Stimulated activated CD4-positive, alpha-beta T cell treated with anti-CD3 and anti-CD28 coated beads, Interleukin-1b, Interleukin-23, amount 100 ng/mL, for 24 hours (primary cell): ENCODE results near the gene RDH11.
"Not testable (repeated sequence)": the region's sequence is repeated elsewhere in the genome, so short reads cannot be mapped to it uniquely, and the experiment has no call there.

Experiments used
- DNase-seq, 4 experiments: peaks; one replicate each; pipeline ENCODE4 v3.0.0-alpha.2; 2020; ENCODE audit warnings: low read depth in 4 of 4, low spot score in 1 of 4

RDH11 gene

DNA sequence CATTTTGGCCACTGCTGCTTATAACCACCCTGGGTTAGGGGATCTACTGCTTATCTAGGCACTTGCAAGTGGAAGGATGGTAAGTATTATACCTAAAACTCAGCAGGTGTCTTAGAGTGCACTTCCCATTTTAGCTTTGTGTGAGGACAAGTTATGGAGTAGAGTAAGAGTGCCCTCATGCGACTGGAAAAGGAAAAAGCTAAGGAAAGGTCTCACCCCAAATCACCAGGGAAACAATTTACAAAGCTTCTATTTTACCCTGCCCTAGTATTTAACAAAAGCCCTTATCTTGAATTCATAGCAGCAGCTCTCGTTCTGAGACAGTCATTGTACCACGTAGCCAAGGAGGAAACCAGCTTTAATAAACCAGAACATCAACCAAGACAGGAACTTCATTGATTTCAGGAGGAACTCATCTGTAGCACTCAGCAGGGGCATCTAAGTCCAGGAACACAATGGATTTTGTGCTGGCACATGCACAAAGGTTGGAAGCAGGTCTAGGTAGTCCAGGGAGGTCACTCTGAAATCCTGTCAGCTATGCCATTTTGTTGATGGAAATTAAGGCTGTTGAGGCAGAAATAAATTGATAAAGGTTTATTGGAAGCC, 9.0 kb upstream of the RDH11 start:
- DNase-seq = peak in 1 of 4 experiments; percentile 4

DNA sequence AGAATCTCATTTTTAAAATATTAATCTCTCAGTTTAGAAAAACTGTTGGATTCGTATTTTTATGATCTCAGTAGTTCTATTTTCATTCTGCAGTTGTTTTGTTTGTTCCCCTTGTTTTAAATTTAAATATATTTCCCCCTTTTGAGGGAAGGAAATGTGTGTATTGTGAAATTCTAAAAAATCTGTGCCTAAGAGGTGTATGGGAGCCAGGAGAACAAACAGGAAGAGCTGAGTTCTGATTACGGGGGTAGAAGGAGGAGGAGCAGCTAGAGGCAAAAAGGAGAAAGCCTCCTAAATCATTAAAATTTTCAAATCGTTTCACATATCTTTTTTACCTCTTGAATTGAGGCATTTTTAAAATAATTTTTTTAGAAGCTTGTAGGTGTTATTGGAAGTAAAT, 8.4 kb upstream of the RDH11 start:
- no peak for DNase-seq

DNA sequence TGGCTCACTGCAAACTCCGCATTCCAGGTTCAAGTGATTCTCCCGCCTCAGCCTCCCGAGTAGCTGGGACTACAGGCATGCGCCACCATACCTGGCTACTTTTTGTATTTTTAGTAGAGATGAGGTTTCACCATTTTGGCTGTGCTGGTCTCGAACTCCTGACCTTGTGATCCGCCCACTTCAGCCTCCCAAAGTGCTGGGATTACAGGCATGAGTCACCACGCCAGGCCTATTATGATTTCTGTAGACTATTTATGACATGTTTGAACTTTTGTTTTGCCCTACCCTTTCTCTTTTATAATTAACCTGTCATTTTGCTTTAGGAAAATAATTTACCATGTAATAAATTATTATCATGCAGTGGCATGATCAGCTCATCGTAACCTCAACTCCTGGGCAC, 5.9 kb upstream of the RDH11 start, which contains the start of gene RDH12:
Gene RDH12 (plus strand): TSS at position 395 of the 400 bp plus-strand sequence. CDS start 20,757 bp downstream, outside the sequence.
- DNase-seq = not testable (repeated sequence)

DNA sequence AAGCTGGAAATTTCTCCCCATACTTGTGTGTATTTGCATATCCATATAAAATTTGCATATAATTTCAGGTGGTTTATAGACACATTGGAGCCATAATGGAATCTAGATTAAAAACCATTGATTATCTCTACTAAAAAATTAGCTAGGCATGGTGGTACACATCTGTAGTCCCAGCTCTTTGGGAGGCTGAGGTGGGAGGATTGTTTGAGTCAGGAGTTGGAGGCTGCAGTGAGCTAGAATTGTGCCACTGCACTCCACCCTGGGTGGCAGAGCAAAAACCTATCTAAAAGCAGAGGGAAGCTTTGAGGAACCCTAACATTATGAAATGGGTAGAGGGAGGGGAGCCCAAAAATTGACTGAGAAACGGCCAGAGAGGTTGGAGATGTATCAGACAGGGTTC, 2.6 kb upstream of the RDH11 start:
- DNase-seq = no peak

DNA sequence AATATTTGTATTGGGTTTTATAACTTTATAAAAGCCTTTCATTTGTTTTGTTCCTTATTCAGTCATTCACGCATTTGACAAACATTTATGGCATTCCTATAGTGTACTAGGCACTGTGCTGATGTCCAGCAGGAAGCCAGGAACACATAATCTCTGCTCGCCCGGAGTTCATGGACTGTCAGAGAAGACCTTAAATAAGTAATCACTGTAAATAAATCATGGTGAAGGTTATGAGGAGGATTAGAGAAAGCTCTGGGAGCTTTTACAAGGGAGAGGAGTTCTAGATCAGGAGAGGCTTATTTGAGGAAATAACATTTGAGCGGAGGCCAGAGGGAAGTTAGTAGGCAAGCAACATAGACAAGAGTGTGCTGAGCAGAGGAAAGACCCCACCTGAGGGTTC, 1.4 kb upstream of the RDH11 start:
- no peak for DNase-seq

DNA sequence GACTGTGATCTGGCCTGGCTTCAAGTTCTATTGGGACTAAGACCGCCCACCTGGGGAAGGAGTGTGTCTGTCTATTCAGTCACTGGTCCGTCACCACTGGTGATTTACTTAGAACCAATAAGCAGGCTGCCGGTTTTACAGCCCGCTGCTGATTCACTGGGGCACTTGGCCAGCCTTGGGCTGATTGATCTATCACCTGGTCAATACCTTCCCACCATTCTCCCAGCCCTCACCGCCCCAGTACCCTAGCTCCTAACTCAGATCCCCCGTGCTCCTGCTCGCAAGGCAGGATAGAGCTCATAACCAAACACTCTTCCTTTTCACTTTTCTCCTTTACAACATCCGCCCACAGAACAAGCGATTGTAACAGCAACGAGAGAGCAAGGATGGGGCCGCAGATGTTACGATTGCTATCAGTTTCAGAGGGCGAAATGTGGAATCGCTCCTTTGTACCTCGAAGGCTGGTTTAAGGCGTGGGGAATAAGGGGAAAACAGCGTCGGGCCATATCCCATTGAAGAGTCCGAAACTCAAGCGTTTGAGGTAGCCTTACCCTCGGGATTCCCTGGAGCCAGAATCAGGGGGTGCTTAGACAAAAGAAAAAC, 672 bp downstream of the RDH11 start:
- peak; percentile 38 to 76 (median 53) for DNase-seq

DNA sequence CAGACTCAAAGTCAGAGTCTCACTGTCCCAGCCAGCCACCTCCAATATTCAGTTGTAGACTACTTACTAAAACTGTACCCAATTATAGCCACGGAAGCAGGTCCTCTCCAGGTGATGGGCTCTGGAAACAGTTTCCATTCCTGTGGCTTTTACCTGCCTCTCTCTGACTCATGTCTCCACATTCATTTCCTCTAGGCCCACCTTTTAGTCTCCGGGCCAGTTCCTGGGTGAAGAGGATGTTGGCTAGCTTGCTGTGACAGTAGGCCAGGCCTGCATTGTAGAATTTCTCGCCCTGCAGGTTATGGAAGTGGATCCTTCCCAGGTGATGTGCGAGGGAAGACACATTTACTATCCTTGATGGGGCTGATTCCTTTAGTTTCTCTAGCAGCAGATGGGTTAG, 5.6 kb downstream of the RDH11 start:
- DNase-seq = no peak

DNA sequence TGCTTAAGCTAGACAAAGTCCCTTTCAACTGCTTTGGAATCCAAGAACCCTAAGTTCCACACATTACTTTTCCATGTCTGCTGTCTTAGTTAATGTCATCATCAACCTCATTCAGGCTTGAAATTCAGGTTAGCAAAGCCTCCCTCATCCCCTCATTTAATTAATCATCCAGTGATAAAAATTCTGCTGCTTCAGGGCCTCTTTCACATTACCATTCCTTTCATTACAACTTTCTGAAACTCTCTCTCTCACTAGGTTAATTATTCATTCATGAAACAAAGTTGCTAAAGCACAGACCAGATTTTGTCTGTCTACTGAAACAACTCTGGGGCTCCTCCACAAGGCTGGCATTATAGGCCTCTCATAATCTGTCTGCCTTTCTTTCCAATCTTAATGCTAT, 11.7 kb downstream of the RDH11 start:
- DNase-seq = no peak

DNA sequence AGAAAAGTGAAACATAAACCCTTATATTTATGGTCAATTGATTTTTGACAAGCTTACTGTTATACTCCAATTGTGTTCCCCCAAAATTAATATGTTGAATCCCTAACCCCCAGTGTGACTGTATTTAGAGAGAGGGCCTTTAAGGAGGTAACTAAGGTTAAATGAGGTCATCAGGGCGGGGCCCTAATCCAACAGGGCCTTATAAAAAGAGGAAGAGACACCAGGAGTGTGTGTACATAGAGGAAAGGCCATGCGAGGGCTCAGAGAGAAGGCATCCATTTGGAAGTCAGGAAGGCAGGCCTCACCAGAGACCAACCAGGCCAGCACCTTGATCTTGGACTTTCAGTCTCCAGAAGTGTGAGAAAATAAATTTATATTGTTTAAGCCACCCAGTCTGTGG, 14.6 kb downstream of the RDH11 start:
- DNase-seq = no peak

DNA sequence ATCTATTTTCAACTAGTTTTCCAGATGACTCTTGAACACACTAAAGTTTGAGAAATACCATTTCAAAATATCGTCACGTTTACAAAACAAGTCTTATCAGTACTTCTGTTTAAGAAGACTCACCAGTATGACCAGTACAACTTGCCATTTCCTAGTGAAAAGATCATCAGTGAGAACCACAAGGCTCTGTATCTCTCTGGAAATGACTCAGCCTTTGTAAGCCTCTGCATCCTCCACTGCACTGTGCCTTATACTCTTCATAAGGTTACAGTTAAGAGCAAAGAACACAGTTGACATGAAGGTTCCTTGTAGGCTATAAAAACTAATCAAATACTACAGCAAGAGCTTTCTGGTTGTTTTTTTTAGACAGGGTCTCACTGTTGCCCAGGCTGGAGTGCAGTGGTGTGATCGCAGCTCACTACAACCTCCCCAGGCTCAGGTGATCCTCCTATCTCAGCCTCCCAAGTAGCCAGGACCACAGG, 15.4 kb downstream of the RDH11 start:
- DNase-seq = no peak

DNA sequence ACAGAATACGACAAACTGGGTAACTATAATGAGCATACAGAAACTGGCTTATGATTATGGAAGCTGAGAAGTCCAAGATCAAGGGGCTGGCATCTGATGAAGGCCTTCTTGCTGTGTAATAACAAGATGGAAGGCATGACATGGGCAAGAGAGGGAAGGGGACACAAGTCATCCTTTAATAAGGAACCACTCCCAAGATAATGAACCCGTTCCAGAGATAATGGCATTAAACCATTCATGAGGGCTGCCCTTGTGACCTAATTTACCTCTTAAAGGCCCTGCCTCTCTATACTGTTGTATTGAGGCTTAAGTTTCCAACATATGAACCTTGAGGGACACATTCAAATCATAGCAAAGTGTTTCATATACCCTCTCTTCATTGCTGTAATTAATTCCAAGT, 16.6 kb downstream of the RDH11 start:
- no peak for DNase-seq

DNA sequence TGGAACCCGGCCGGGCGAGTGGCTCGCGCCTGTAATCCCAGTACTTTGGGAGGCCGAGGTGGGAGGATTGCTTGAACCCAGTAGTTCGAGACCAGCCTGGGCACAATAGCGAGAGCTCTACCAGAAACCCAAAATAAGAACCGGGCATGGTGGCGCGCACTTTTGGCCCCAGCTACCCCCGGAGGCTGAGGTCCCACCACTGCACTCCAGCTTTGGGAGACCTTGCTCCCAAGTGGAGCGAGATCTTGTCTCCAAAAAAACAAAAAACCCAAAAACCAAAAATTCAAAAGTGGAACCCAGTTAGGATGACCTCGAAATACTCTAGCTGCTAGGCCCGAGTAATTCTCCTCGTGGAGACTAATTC, 20.4 kb downstream of the RDH11 start:
- DNase-seq = no peak

DNA sequence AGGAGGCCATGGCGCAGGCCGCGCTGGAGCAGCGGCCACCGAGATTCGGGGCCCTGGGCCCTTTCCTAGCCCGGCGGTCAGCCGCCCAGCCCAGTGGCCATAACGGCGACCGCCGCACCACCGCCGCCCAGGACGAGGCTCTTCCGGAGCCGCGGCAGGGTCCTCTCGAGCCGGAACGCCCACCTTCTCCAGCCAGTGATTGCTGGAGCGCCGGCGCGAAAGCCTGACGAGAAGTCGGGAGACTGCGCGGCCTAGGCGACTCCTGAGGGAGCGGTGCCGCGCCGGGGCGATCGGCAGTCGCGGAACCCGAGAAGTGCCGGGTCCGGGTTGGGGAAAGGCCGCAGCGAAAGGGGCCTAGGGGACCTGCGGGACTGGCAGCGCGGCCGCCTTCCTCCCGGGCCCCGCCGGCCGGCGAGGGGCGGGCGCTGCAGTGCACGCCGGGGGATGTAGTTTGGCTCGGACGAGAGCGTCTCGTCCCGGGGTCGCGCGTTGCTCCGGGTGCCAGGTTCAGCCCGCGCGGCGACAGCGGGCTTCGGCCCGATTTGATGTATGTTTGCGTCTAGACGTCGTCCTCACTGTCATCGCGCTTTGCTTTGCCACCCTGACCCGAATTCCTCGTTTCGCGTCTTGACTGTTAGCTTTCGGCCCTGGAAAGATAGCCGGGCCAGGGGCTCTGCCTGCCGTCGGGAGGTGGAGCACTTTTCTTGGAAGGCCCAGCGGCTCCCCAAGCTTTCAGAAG, 20.9 kb downstream of the RDH11 start, which contains the start of gene VTI1B:
Gene VTI1B (minus strand): TSS at position 153 of the 739 bp plus-strand sequence. CDS start 143 bp downstream, at position 10.
- DNase-seq = peak; percentile 51 to 68 (median 55)

DNA sequence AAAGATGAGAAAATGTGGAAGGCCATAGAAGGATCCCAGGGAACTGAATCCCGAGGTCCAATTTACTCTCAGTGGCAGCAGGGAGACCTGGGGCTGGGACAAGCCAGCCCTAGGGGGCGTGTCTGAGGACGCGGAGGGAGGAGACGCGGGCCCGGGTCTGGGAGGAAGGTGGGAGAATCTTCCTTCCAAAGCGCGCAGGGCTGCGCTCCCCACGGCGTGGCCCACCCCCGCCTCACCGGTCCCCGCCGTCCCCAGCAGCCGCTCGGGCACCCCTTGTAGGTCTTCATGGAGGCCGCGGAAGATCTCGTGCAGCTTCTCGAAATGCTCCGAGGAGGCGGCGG, 21.5 kb downstream of the RDH11 start:
- peak in 3 of 4 experiments; percentile 20 to 57 (median 33) for DNase-seq

DNA sequence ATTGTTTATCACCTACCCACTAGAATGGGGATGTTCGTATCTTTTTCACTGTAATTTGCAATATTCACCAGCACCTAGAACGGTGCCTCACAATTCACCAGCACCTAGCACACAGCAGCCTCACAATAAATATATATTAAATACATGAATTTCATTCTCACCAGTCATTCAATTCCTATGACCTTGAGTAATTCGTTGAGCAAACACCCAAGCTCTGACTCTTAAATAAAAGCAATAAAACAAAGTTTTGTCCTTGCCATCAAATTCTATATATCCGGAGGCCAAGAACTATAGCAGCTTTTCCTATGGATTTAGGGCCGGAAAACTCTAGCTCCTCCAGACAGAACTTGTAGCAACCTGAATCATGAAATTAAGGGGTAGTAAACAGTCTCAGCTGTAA, 22.1 kb downstream of the RDH11 start:
- DNase-seq = no peak

DNA sequence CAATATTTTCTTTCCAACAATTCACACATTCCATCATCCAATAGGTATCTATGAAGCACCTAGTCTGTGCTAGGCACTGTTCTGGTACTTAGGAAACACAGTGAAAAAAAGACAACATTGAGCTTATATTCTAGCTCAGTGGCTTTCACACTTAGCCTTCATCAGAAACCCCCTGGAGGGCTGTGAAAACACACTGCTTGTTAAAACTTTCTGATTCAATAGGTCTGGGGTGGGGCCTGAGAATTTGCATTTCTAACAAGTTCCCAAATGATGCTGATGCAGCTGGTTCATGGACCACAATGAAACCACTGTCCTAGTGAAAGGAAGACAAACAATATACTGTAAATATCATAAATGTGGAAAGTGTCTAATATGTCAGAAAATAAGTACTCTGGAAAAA, 27.0 kb downstream of the RDH11 start:
- DNase-seq = no peak

DNA sequence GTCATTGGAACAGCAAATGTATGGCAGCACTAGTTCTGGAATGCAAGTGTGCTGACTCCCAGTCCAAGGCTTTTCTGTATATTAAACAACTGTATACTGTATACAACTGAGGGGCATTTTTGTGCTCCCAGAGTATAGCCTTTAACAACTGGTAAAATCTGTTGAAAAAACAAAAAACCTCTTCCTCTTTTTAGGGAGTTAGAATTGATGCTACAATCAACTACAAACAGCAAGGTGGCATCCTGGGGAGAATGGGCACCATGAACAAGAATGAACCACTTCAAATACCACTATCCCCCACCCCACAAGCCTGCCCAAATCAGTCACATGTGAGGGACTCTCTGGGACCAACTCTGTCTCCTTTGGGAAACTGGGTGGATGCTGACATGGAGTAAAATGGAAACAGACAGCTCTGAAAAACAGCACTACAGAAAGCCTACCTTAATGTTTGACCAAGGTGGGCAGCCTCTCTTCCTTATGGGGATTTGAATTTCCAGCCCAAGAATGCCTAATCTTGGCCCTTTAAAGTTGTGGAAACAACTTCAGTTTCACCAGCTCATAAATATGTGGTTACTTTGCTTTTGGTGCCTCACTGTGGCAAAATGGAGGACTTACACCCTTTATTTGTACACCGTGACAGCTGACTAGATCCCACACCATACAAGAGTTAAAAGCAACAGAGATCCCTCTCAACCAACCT, 28.7 kb downstream of the RDH11 start:
- no peak for DNase-seq

DNA sequence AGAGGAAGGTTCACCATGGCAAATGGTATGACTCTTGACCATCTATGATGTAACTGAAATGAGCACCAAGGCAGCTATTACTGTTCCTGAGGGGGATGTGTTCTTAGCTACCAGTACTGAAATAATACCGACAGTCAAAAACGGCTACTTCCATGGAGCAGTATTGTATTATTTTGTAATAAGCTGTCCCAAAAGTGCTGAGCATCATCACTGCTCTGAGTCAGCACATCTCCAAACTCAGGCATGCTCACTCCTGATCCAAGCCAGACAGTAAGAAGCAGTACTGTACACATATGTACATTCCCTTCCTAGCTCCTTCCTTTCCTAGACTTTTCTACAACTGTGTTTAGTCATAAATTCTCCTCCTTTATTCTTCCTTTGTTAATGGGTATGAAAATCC, 29.7 kb downstream of the RDH11 start:
- DNase-seq = no peak

DNA sequence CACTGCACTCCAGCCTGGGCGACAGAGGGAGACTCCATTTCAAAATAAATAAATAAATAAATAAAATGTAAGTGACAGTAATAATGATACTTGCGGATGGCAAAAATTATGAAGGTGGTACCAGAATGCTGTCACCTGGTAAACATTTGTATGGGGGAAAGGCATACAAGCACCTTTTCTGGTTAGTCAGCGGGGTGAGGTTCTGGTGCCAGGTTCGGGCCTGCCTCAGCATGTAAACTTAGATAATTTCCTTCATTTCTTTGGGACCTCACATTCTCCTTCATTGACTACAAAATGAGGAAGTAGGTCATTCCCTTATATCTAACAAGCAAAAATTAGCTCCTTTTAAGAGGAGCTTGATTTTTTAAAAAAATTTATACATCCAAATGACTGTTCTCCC, 31.9 kb downstream of the RDH11 start:
- no peak for DNase-seq

DNA sequence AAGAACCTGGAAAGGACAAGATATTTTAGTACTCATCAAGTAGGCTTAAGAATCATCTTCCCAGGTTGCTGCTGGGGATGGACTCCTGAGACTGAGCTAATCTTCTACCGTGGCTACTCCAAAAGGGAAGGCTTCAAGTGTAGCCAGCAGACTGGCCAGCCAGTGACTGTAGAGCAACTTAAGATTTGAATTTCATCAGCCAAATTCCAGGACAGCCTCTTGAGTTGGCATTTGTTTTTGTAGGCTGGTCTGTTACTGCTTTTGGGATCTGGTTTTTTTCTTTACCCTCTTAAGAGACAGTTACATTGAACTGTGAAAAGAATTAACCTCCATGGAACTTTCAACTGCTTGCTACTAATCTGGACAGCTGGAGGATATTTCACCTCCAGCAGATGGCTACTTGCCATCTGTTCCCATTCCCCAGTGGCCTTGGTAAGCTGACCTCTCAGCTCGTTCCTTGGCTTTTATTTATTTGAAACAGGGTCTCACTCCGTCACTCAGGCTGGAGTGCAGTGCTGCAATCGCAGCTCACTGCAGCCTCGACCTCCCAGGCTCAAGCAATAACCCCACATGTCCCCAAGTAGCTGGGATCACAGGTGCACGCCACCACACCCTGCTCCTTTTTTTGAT, 41.8 kb downstream of the RDH11 start:
- DNase-seq = no peak

DNA sequence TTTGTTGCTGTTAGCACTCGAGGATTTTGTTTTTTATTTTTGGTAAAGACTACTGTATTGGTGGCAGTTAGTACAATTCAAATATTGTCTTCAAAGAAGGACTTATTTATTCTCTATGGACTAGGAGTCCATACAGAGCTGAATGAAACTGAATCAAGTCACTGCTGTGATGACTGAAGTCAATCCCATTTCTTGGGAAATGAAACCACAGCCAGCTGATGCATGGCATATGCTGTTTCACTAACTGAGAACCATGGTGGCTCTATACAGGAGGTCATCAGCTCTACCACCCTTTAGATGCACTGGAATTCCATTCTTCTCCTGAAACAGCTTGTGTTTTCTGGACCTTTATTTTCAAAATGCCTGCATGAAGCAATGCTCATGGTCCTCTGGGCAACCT, 43.4 kb downstream of the RDH11 start:
- DNase-seq = no peak
